HG03342 (cell line): Measurements from ENCODE around the gene TMEM26.
A peak's percentile ranks its signal among the peaks of the same experiment; 100 is the strongest.
"Not testable (repeated sequence)": the region's sequence is repeated elsewhere in the genome, so short reads cannot be mapped to it uniquely, and the experiment has no call there.

Experiments used
- ATAC-seq: cut with Tn5 transposase; IDR thresholded peaks from one replicate; pipeline ENCODE4 v1.9.1; 2021; ENCODE audit warnings: mild to moderate bottlenecking, moderate library complexity; ENCODE audit not compliant: unreplicated experiment

Gene TMEM26

DNA sequence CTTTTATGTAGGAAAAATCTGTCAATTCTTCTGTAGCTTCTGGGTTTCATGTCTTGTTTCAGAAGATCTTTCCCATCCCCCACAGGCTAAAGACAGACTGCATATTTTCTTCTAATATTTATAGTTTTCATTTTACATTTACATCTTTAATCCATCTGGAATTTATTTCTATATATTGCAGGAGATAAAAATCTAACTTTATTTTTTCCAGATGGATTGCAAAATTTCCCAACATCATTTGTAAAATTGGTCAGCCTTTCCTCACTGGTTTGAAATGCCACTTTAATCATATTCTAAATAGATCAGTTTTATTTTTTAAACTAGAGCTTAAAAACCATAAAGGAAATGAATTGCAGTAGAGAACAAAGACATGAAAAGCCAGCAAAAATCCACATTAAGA, 46.9 kb downstream of the TMEM26 start:
- ATAC-seq: no peak

GRCh38 chr10:61404751-61405150, 48.4 kb downstream of the TMEM26 start:
- no peak for ATAC-seq

DNA sequence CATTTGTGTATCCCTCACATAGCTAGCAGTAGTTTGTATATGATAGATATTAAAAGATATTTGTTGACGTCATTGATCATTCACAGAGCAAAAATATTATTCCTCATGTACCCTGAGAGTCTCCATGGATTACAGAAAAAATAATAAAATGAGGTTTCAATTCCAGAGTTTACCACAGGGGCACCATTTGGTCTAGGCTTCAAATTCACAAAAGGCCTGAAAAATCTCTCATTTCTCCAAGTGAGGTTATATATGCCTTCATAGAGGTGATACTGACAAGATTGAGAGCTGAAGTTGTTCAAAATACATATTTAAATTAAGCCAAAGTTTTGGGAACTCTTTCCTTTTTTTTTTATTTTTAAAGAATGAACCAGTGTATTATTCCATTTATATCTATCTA, 52.7 kb downstream of the TMEM26 start:
- ATAC-seq: no peak

- no peak for ATAC-seq
These were observed 53.8 kb downstream of the TMEM26 start for GRCh38 chr10:61399406-61399805.

GRCh38 chr10:61398366-61399129, 54.6 kb downstream of the TMEM26 start:
- no peak for ATAC-seq

DNA sequence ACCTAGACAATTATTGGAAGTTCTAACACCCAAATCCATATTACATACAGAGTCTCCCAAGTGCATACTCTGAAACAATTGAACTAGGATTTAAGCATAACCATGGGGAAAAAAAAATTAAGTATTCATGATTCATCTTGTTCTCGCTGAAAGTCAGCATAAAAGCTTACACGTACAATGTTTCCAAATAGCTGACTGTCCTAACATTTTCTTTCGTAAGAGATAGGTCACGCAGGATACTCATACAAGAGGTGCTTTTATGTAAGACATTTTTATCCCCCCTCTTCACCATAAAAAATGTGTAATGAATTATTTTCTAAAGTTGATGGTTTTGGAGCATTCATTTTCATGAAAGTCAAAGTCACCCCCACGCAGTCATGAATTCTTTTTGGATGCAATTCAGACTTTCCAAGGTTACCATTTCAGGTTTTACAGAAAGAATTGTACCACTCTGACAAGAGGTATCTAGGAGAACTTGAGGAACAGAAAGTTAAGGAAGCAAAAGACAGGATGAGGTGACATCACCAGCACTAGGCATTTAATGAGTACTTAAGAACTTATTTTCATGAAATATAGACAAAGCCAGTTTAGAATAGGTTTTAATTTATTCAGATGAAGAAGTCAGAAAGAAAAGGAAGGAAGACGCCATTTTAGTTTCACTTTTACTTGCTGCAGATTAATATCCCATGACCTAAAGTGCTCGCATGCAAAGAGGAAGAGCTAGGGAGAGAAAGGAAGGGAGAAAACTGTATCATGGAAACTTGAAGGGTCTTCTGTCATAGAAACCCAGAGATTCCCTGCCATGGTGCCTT, 55.8 kb downstream of the TMEM26 start:
- ATAC-seq: peak; percentile 75

GRCh38 chr10:61391281-61391680, 61.9 kb downstream of the TMEM26 start:
- peak; percentile 39 for ATAC-seq

GRCh38 chr10:61390851-61391250, 62.3 kb downstream of the TMEM26 start:
- ATAC-seq: peak; percentile 87

GRCh38 chr10:61389887-61390286, 63.3 kb downstream of the TMEM26 start:
- no peak for ATAC-seq

DNA sequence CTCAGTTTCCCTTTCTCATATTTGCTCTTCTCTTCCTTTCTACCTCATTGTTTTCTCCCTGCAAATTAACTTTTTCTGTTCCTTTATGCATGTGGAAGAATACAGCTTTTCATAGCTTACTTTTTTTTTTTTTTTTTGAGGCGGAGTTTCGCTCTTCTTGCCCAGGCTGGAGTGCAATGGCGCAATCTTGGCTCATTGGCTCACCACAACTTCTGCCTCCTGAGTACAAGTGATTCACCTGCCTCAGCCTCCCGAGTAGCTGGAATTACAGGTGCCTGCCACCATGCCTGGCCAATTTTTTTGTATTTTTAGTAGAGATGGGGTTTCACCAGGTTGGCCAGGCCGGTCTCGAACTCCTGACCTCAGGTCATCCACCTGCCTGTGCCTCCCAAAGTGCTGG, 64.2 kb downstream of the TMEM26 start:
- ATAC-seq: not testable (repeated sequence)

DNA sequence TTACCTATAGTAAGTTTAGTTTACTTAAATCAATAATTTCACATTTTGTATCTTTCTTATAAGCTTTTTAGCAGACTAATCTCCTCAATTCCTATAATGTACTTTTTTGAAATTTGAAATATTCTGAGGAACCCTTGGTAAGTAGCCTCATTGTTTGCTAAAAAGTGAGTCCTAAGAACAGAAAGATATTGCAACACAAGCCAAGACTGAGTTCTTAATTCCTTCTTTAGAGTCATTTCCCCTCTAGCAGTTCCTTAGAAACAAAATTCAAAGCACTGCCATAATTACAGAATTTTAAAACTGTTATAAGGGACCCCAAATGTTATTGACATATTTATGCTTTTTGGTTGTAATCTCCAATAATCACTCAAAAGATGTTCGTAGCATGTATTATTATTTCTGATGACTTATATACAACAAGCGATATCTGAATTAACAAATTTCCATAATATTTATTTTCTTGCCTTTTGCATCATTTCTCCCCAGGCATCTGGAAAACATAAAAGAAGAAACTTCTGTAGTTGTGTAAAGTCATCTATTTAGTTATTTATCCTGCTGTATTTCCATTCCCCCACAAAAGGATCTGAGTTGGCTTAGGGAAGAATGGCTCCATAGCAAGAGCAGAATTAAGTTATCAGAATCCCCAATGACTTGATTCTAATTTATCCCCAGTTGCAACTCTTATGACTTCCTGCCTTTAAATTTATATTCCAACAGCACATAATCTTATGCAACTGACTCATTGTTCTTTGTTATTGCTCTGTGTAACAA, 67.8 kb downstream of the TMEM26 start:
- no peak for ATAC-seq

- not testable (repeated sequence) for ATAC-seq
These were observed 72.0 kb downstream of the TMEM26 start for GRCh38 chr10:61381153-61381552.

DNA sequence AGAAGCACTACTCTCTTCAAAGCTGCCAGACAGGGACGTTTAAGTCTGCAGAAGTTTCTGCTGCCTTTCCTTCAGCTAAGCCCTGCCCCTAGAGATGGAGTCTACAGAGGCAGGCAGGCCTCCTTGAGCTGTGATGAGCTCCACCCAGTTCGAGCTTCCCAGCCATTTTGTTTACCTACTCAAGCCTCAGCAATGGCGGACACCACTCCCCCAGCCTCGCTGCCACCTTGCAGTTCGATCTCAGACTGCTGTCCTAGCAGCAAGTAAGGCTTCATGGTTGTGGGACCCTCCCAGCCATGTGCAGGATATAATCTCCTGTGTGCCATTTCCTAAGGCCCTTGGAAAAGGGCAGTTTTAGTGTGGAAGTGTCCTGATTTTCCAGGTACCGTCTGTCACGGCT, 74.3 kb downstream of the TMEM26 start:
- no peak for ATAC-seq

GRCh38 chr10:61376908-61377368, 76.2 kb downstream of the TMEM26 start:
- no peak for ATAC-seq

GRCh38 chr10:61376377-61376776, 76.8 kb downstream of the TMEM26 start:
- ATAC-seq: no peak

- no peak for ATAC-seq
These were observed 86.8 kb downstream of the TMEM26 start for GRCh38 chr10:61366365-61366764.

- no peak for ATAC-seq
These were observed 88.6 kb downstream of the TMEM26 start for GRCh38 chr10:61364619-61365018.

GRCh38 chr10:61363006-61363405, 90.2 kb downstream of the TMEM26 start:
- no peak for ATAC-seq

DNA sequence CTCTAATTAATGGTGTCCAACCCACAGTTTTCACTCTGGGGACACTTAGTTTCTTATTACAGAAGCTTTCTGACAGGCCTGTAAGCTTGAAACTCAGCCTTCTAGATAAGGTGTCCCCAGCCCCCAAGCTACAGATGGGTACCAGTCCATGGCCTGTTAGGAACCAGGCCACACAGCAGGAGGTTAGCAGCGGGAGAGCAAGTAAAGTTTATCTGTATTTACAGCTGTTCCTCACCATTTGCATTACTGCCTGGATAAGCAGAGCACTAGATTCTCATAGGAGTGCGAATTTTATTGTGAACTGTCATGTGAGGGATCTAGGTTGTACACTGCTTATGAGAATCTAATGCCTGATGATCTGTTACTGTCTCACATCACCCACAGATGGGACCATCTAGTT, 93.7 kb downstream of the TMEM26 start:
- ATAC-seq: no peak

- no peak for ATAC-seq
These were observed 95.5 kb downstream of the TMEM26 start for GRCh38 chr10:61357687-61358086.
